NCI-H1436 treated with DMSO at 0.1 percent for 48 hours (cell line): ENCODE measurements around the gene ABCC9.

Source experiments
- DNase-seq: peaks from one replicate; lab custom pipeline; 2025; lab: John Stamatoyannopoulos, UW

ABCC9 gene

GRCh38 chr12:21877293-21877982, 63.8 kb downstream of the ABCC9 start:
- no peak for DNase-seq

GRCh38 chr12:21865846-21866245, 75.4 kb downstream of the ABCC9 start:
- no peak for DNase-seq

DNA sequence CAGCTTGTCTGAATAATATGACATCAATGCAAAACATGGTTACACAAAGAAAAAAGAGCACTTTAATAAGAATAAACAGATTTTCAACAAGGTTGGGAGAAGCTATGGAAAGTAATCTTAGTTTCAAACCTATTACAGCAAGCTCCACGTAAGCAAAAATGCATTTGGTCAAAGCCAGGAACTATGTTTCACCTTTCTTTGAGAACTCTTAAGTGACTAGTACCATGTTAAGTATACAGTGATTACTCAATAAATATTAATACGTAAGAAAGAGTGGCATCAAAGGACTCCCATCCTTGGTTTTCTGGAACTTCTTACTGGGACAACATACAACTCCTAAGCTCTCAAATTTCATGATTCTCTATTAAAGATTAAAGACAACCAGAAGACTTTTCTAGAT, 80.7 kb downstream of the ABCC9 start:
- DNase-seq, result no peak

- DNase-seq, result no peak
Measured at GRCh38 chr12:21860128-21860527, 81.1 kb downstream of the ABCC9 start.

GRCh38 chr12:21852251-21852650, 89.0 kb downstream of the ABCC9 start:
- DNase-seq, result no peak

GRCh38 chr12:21851151-21851550, 90.1 kb downstream of the ABCC9 start:
- no peak for DNase-seq

DNA sequence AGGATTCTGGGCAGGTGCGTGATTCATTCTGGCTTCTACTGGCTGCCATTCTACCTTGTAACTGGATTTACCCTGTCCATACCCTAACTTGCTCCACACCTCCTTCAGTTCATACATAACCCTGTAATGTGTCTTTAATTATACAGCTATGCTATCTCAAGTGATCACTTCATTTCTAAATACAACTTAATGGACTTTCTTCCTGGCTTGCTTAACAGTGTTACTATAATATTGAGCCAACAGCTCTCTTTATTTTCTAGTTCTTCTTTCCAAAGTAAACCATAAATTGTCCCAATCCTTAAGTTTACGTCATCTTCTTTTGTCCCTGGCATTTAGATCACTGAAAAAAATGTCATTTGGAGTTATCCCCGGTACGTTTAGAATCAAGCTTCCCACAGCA, 90.8 kb downstream of the ABCC9 start:
- no peak for DNase-seq

DNA sequence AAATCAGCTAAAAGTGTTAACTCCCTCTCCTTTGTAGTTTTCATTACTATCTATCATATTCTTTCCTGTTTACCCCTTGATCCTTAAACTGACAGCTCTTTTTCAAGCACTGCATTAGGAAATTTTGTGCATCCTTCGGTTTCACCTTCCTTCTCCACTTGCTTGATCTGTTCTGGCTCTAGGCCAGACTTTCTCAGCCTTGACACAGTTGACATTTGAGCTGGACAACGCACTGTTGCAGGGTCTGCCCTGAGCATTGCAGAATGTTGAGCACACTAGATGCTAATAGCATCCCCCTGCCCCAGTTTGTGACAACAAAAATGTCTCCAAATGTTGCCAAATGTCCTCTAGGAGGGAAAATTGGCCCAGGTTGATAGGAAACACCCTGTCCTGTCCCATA, 91.3 kb downstream of the ABCC9 start:
- DNase-seq, result no peak

DNA sequence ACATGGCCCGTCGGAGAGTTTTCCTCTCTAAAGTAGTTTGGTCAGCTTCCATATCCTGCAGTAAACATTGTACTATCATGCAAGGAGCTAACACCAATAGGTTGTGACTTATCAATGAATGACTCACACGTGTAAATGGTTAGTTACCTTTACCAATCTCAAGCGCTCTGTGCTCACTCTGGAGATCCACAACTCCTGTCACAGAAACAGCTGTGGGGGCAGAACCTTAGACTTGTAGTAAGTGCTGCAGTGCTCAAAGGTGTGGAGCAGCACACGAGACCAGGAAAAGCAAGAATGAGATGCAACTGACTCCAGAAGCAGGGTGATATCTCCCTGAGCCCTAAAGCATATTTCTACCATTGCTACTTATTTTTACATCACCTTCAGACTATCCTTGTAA, 93.0 kb downstream of the ABCC9 start:
- no peak for DNase-seq

GRCh38 chr12:21843795-21844194, 97.4 kb downstream of the ABCC9 start:
- DNase-seq, result no peak

GRCh38 chr12:21839776-21840175, 101.5 kb downstream of the ABCC9 start:
- no peak for DNase-seq

GRCh38 chr12:21837847-21838246, 103.4 kb downstream of the ABCC9 start:
- no peak for DNase-seq

DNA sequence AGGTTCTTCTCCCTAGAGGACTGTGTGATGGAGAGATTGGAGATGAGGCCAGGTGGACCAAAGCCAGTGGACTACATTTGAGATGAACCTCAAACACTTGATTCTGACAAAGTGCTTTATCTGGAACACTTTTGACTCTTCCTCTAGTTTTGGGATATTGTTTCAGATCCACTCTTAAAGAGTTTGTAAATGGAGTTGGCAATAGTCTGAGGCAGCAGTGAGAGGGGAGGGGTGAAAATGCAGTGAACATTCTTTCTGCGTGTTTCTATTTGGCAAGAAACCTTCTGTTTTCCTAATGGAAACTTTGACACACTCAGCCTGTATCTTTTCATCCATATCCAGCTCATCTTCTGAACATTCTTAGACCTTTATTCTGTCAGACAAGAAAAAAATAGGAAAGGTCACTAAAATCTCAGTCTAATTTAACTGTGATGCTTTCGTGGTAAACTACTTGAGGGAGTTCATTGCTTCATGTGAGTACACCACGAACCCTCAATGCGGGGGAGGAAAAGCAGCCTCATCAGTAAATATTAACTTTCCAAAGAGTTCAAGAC, 109.4 kb downstream of the ABCC9 start:
- DNase-seq, result no peak

- DNase-seq, result no peak
Measured at GRCh38 chr12:21828779-21829178, 112.4 kb downstream of the ABCC9 start.

DNA sequence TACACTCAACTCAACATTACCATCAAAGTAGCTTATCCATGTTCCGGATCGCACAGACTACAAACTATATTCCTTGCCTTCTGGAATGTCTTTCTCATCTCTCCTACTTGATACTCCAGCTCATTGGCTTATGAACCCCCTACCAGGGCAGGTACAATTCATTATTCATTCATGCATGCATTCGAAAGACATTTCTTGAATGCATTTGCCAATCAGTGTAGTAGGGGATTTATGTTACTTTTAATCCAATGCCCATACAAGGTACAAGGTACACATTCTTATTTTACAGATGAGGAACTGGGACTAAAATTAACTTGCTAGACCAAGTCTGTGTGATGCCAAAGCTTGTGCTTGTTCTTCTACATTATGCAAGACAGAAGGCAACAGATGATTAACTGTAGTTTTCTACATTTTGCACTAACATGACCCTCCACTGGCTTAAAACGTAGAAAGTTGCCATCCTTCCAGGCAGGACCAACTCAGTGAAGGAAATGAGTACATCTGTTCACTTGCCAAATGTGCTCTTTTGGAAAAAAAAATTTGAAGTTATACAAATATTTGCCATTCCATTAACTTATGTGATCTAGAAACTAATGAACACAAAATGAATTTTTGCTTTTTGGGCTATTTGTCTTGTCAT, 113.0 kb downstream of the ABCC9 start:
- DNase-seq, result no peak

DNA sequence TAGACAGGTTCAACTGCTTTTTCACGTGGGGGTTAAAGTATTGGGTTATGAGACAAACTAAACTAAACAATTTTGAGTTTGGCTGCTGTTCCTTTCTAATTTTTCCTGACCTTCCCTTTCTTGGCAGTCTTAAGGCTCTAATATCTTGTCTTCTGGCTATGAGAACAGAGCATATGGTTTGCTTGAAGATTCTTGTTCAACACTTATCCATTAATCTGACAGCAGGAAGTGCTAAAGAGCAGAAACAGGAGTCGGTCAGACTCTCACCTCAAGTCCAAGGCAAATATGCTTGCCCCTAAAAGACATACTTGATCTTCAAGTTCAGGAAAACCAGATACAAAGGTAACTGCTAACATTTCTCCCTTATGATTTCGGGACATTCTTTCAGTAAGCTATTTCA, 114.1 kb downstream of the ABCC9 start:
- DNase-seq, result no peak

- DNase-seq, result no peak
Measured at GRCh38 chr12:21826618-21826910, 114.7 kb downstream of the ABCC9 start.

DNA sequence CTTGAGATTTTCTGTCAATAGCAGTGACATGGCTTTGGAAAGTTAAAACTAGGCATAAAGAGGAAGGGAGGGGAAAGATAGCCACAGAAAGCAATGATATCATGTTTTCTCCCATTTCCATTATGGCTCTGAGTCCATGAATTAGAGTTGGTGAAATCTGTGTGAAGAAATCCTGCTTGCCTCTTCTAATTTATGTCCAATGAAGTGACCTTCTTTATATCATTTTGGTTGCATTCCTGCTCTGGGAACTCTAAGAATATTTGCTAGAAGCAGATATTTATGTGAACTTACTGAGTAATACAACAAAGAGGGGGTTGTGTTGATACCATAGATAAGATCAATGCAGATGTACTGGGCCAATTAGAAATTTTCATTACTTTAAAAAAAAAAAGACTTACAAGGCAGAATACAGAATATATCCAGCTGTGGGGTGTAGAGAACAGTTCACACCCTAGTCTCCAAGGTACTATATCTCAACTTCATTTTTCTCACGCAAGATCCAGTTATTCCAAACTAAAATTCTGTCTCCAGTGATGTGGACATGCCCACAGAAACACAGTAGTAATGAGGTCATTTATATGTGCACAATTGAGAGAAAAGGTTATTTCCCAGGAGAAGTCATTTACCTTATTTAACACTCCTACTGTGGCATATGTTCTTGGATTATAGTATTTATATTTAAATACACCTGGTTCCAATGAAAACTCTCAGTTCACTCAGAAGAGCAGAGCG, 115.2 kb downstream of the ABCC9 start:
- DNase-seq, result no peak

DNA sequence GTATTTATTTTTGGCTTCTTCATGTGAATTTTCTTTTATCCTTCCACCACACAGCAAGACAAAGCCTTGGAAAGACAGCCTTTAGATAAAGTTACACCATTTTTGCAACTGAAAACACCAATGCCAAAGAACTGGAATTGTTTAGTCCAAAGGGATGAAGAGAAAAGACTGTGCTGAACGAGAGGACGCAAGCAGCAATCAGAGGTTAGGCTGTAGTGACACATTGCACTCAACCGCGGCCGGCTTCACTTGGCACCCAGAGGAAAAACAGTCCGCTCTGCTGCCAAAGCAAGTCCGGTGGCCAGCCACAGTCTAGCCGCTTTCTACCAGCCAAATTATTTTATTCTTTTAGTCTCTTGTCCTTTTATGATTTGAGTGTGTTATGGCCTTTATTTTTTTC, 117.6 kb downstream of the ABCC9 start:
- no peak for DNase-seq

- no peak for DNase-seq
Measured at GRCh38 chr12:21819678-21820077, 121.5 kb downstream of the ABCC9 start.

DNA sequence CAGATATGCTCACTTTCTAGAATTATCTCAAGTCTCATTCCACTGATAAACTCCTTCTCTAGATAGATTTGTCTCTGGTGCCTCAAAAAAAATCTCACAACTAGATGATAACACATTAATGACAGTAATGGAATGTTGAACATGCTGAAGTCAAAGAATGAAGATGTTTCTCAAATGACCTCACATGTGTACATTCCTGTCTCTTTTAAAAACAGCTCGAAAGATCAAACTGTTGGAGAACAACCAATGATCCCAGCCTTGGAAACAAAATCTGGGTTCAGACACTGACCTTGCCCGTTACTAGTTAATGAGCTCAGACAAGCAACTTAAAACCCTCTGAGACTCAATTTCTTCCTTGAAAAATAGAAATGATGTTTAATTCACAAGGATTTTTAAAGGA, 122.0 kb downstream of the ABCC9 start:
- no peak for DNase-seq

DNA sequence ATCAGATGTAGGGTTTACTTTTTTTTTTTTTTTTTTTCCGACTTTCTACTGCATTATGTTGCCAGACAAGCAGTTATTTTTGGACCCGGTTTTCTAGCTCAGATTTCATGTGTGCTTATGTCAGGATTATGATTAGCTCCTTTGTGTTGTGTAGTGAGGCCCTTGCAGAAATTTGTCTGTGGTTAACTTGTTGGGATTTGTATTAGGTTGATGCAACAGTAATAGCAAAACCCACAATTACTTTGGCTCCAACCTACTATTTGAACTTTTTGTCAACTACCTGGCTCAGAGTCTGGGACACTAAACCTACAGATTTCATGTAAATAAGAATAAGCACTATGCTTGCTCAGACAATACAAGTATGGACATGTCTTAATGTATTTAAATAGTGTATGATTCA, 122.6 kb downstream of the ABCC9 start:
- no peak for DNase-seq

DNA sequence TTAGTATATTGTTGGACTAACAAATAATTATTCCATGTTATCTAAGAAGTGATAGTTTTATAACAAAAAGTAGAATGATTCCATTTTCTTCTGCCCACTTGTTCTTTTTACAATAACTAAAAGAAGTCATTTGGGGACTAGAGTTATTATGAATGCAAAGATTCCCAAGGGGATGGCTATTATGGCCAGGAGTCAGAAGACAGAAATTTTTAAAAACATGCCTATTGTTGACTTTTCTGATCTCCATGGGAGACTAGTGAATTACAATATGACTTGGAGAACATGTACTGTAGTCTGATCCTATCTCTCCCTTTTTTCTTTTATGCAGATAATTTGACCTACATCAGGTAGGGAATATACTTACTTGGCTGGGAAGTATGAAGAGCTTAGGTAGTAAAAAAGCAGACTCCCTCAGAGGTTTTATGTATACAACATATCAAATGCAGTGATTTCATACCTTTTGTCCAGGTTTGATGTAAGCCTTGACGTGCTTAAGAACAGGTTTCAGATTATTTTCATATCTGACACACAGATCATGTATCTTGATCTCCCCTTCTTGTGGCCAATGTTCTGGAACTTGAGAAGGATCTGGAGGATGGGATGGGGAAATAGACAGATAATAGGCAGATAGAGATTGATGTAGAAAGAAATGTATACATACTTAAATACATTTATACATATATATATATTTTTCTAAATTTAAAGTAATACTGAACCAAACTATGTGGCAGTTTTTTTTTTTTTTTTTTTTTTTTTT, 125.7 kb downstream of the ABCC9 start:
- no peak for DNase-seq
